K562 (cell line): ENCODE results near the gene AS3MT. TPM values are rescaled to one million over a fixed set of nuclear protein-coding genes. Genes with fewer than 3 reads are reported as not detected.
A peak's percentile ranks its signal among the peaks of the same experiment; 100 is the strongest.

Source experiments
- ATAC-seq: fragments of 200-7000 bp; cut with Tn5 transposase; 3 replicates; pipeline ENCODE4 v1.9.1; 2020; ENCODE audit warnings: moderate library complexity
- BruUV-seq: library from RNA; stranded (reverse); fragments of 400-500 nt; replicated peaks from 2 replicates; lab custom pipeline; 2021; lab: Mats Ljungman, UMichigan
- CTCF ChIA-PET: fragments of 300-600 bp; formaldehyde crosslinking; extraction: SDS; loops from one replicate; lab custom pipeline; 2021; ENCODE audit warnings: low intra/inter-chr PET ratio; lab: Yijun Ruan, JAX
- POLR2A ChIA-PET: fragments of 300-600, 350-650 bp; sonication (Branson Sonifier 250); formaldehyde crosslinking; extraction: SDS; loops from one replicate; lab custom pipeline; 2021; ENCODE audit warnings: antibody characterized with exemption, inconsistent platforms; lab: Yijun Ruan, JAX
- DNase-seq, 4 experiments: peaks; one replicate each; pipeline versions ENCODE4 v3.0.0 to v3.0.0-alpha.2; 2011 to 2018; ENCODE audit warnings: low spot score in 3 of 4, mixed read lengths in 3 of 4; ENCODE audit errors: extremely low read depth in 1 of 4
- FAIRE-seq: peaks from 2 replicates; lab custom pipeline; 2011; peaks lifted over from hg19 to GRCh38; lab: Jason Lieb, UNC
- H2AFZ ChIP-seq: 2 replicates; pipeline ENCODE4 v1.6.0; 2011; ENCODE audit warnings: low read depth, low read length, control low read depth, inconsistent platforms
- H3K27ac ChIP-seq: fragments of 200-600 bp; 3 replicates; pipeline ENCODE4 v1.8.0; 2011; ENCODE audit warnings: low read depth, mild to moderate bottlenecking, control low read depth, inconsistent platforms, low read length, moderate library complexity, mixed read lengths; ENCODE audit errors: extremely low read depth
- H3K27me3 ChIP-seq, 2 experiments: fragments of 300-600 bp in 1 of 2; 2 replicates in 1 of 2; 3 replicates in 1 of 2; pipeline versions ENCODE4 v1.6.0 to v1.8.0; 2011; ENCODE audit warnings: inconsistent platforms in 2 of 2, low read length in 2 of 2, mild to moderate bottlenecking in 1 of 2, mixed read lengths in 1 of 2, moderate library complexity in 1 of 2; ENCODE audit not compliant: control insufficient read depth in 2 of 2, insufficient read depth in 2 of 2
- H3K36me3 ChIP-seq: fragments of 300-600 bp; 3 replicates; pipeline ENCODE4 v1.8.0; 2011; ENCODE audit warnings: mild to moderate bottlenecking, low read length, inconsistent platforms; ENCODE audit not compliant: control insufficient read depth, insufficient read depth
- H3K4me1 ChIP-seq, 2 experiments: fragments of 200-600 bp in 1 of 2; replicated peaks in 1 of 2; 2 replicates in 1 of 2; 3 replicates in 1 of 2; pipeline versions ENCODE4 v1.5.1 to v1.8.0; 2011; ENCODE audit warnings: inconsistent platforms in 2 of 2, low read length in 2 of 2, mild to moderate bottlenecking in 1 of 2, mixed read lengths in 1 of 2, moderate library complexity in 1 of 2; ENCODE audit not compliant: control insufficient read depth in 2 of 2, insufficient read depth in 2 of 2
- H3K4me2 ChIP-seq: 2 replicates; pipeline ENCODE4 v1.6.1; 2011; ENCODE audit warnings: low read length, control low read depth, inconsistent platforms, mixed read lengths; ENCODE audit not compliant: insufficient read depth
- H3K4me3 ChIP-seq: fragments of 200-600 bp; sonication (generic), shearing (Covaris generic); 2 replicates; pipeline ENCODE4 v1.5.1; 2016; ENCODE audit warnings: control low read depth, inconsistent platforms
- H3K79me2 ChIP-seq: fragments of 200-600 bp; 3 replicates; pipeline ENCODE4 v1.8.0; 2011; ENCODE audit warnings: low read length, inconsistent platforms; ENCODE audit not compliant: control insufficient read depth, insufficient read depth
- H3K9ac ChIP-seq, 2 experiments: 2 replicates each; pipeline versions ENCODE4 v1.6.0 to v1.6.1; 2011; ENCODE audit warnings: low read depth in 2 of 2, low read length in 2 of 2, control low read depth in 1 of 2, inconsistent platforms in 1 of 2, mild to moderate bottlenecking in 1 of 2, mixed read lengths in 1 of 2; ENCODE audit not compliant: insufficient read depth in 1 of 2
- H3K9me1 ChIP-seq: one replicate; pipeline ENCODE4 v1.6.0; 2011; ENCODE audit warnings: inconsistent platforms, mild to moderate bottlenecking, low read length, moderate library complexity; ENCODE audit not compliant: control insufficient read depth, insufficient read depth
- H3K9me3 ChIP-seq: replicated peaks from 2 replicates; pipeline ENCODE4 v1.5.1; 2011; ENCODE audit warnings: low read depth, low read length, inconsistent platforms; ENCODE audit not compliant: control insufficient read depth, insufficient read depth
- H4K20me1 ChIP-seq: replicated peaks from 2 replicates; pipeline ENCODE4 v1.6.1; 2011; ENCODE audit warnings: low read length, inconsistent platforms, mixed read lengths; ENCODE audit not compliant: control insufficient read depth, insufficient read depth
- ARID1B ChIP-seq: fragments of 450-650 bp; IDR thresholded peaks from 2 replicates; pipeline ENCODE4 v1.6.1; 2016; ENCODE audit warnings: antibody characterized with exemption, mild to moderate bottlenecking, inconsistent platforms
- CBFA2T3 ChIP-seq: fragments of 450-650 bp; IDR thresholded peaks from 2 replicates; pipeline ENCODE4 v1.6.1; 2017
- DPF2 ChIP-seq: fragments of 450-650 bp; IDR thresholded peaks from 2 replicates; pipeline ENCODE4 v1.6.1; 2016
- ESRRA ChIP-seq: fragments of 450-650 bp; IDR thresholded peaks from 2 replicates; pipeline ENCODE4 v1.6.1; 2014; ENCODE audit warnings: low read depth, mild to moderate bottlenecking, moderate library complexity, borderline replicate concordance
- GATA2 ChIP-seq: sonication (generic); formaldehyde crosslinking; IDR thresholded peaks from 2 replicates; pipeline ENCODE4 v1.4.0; 2020; ENCODE audit warnings: mild to moderate bottlenecking, missing genetic modification reagents
- HDAC1 ChIP-seq, 2 experiments: fragments of 450-650 bp; IDR thresholded peaks; 2 replicates each; pipeline ENCODE4 v1.6.1; 2016 to 2017; ENCODE audit warnings: inconsistent platforms in 1 of 2, mild to moderate bottlenecking in 1 of 2, moderate library complexity in 1 of 2
- HNRNPUL1 ChIP-seq: fragments of 200-400 bp; formaldehyde crosslinking; IDR thresholded peaks from 2 replicates; pipeline ENCODE4 v1.6.1; 2017; ENCODE audit warnings: low read length
- KLF6 ChIP-seq: fragments of 250-450 bp; sonication (Bioruptor Pico); IDR thresholded peaks from 2 replicates; pipeline ENCODE4 v1.4.0; 2020; ENCODE audit warnings: mild to moderate bottlenecking, moderate library complexity, borderline replicate concordance
- L3MBTL2 ChIP-seq: fragments of 450-650 bp; IDR thresholded peaks from 2 replicates; pipeline ENCODE4 v1.6.1; 2016; ENCODE audit warnings: mild to moderate bottlenecking, moderate library complexity
- MCM5 ChIP-seq: fragments of 450-650 bp; IDR thresholded peaks from 2 replicates; pipeline ENCODE4 v1.6.1; 2016; ENCODE audit warnings: low read depth
- MTA2 ChIP-seq: fragments of 450-650 bp; IDR thresholded peaks from 2 replicates; pipeline ENCODE4 v1.6.1; 2016; ENCODE audit warnings: low read depth
- MYBL2 ChIP-seq, 2 experiments: fragments of 450-650 bp in 1 of 2; sonication (generic) in 1 of 2; formaldehyde crosslinking in 1 of 2; IDR thresholded peaks; 2 replicates each; pipeline versions ENCODE4 v1.6.1 to v1.8.1; 2017 to 2022; ENCODE audit warnings: borderline replicate concordance in 1 of 2, inconsistent platforms in 1 of 2, low read depth in 1 of 2, mild to moderate bottlenecking in 1 of 2, missing genetic modification reagents in 1 of 2, moderate library complexity in 1 of 2
- NCOR1 ChIP-seq: fragments of 450-650 bp; IDR thresholded peaks from 2 replicates; pipeline ENCODE4 v1.6.1; 2016; ENCODE audit warnings: mild to moderate bottlenecking, moderate library complexity
- NFXL1 ChIP-seq: fragments of 450-650 bp; formaldehyde crosslinking; IDR thresholded peaks from 2 replicates; pipeline ENCODE4 v1.4.0; 2021; ENCODE audit warnings: mild to moderate bottlenecking
- PKNOX1 ChIP-seq: fragments of 450-650 bp; IDR thresholded peaks from 2 replicates; pipeline ENCODE4 v1.6.1; 2016
- SMARCA4 ChIP-seq: fragments of 450-650 bp; IDR thresholded peaks from 2 replicates; pipeline ENCODE4 v1.6.1; 2016
- TEAD4 ChIP-seq, 2 experiments: sonication (generic) in 1 of 2; formaldehyde crosslinking in 1 of 2; IDR thresholded peaks; 2 replicates each; pipeline versions ENCODE4 v1.6.1 to v1.8.0; 2012 to 2022; ENCODE audit warnings: borderline replicate concordance in 1 of 2, inconsistent platforms in 1 of 2, low read length in 1 of 2, mild to moderate bottlenecking in 1 of 2, missing genetic modification reagents in 1 of 2
- ZEB2 ChIP-seq: fragments of 450-650 bp; IDR thresholded peaks from 2 replicates; pipeline ENCODE4 v1.6.1; 2016
- ZNF124 ChIP-seq: sonication (generic); formaldehyde crosslinking; IDR thresholded peaks from 2 replicates; pipeline ENCODE4 v1.8.1; 2022; ENCODE audit warnings: missing genetic modification reagents
- ZNF408 ChIP-seq: fragments of 250-450 bp; sonication (Bioruptor Pico); IDR thresholded peaks from 2 replicates; pipeline ENCODE4 v1.4.0; 2020; ENCODE audit warnings: low read depth, mild to moderate bottlenecking, moderate library complexity
- WGBS: fragments of 100-300 bp; shearing (Covaris generic); methylation state at CpG from one replicate; pipeline ENCODE4 v1.1.6; 2016; ENCODE audit warnings: low coverage, mixed read lengths; ENCODE audit not compliant: insufficient coverage; ENCODE audit errors: missing lambda C conversion rate; 5-methylcytosine and 5-hydroxymethylcytosine counted together
- in situ Hi-C: fragments of 300-500 bp; cut with MboI; formaldehyde crosslinking; loops from 4 replicates; pipeline ENCODE4 v1.15.0; 2018; ENCODE audit warnings: inconsistent platforms, mixed read lengths
- intact Hi-C: fragments of 100-400 bp; cut with micrococcal nuclease; formaldehyde crosslinking; loops from 2 replicates; pipeline ENCODE4 v1.14.2; 2022
- polyA plus RNA-seq, 8 experiments: library from polyadenylated mRNA; depleted of rRNA in 4 of 8; stranded (reverse) in 5 of 8; unstranded in 3 of 8; fragments of >200 nt; fragmentation: Nextera tagmentation in 2 of 8; fragmentation: Illumina TruSeq in 1 of 8; extraction: Ambion mirVana in 2 of 8; extraction: Trizol in 1 of 8; gene quantifications; 2 replicates each; pipeline versions ENCODE4 v1.2.1 to v1.2.3, GENCODE V29; 2011 to 2014; ENCODE audit warnings: inconsistent platforms in 1 of 8, missing spikeins in 1 of 8
- total RNA-seq, 7 experiments: library from RNA; depleted of rRNA in 6 of 7; stranded (reverse); fragments of >200 nt in 6 of 7; fragmentation: Illumina TruSeq in 2 of 7; extraction: Trizol in 2 of 7; gene quantifications; 2 replicates each; pipeline versions ENCODE4 v1.2.1 to v1.2.3, GENCODE V29; 2011 to 2021; ENCODE audit warnings: low replicate concordance in 1 of 7
- TF ChIP-seq, protein P1 (sequence below), 3 experiments: IDR thresholded peaks in 2 of 3; conservative IDR thresholded peaks in 1 of 3; 2 replicates each; pipeline ENCODE4 v1.5.1; 2011 to 2012; ENCODE audit warnings: low read length in 3 of 3, mild to moderate bottlenecking in 3 of 3, control low read depth in 2 of 3, improper control_type of control experiment in 1 of 3, inconsistent platforms in 1 of 3, low read depth in 1 of 3, mixed read lengths in 1 of 3, moderate library complexity in 1 of 3; ENCODE audit not compliant: insufficient read depth in 2 of 3

AS3MT gene
- total and polyA plus RNA-seq, 9 of the 15 experiments (the other 6 are each of a cell fraction or from before 2014, with no cell fraction given) = 0.04 to 0.33 (median 0.19) TPM; not detected in 2

- TF ChIP-seq MTA2 (no peak), MYBL2 (IDR thresholded peaks at IDR 0.05; ENCODE audit: low read depth) (no peak), MYBL2 (CRISPR knock-in tag; IDR thresholded peaks at IDR 0.05; ENCODE audit: borderline replicate concordance) (no peak), KLF6 (CRISPR knock-in tag) (no peak)
Measured at GRCh38 chr10:102946992-102947391, 77.7 kb downstream of the AS3MT start (continued).

- Histone ChIP-seq H4K20me1 (no peaks in the 10 kb centered on the region), H3K9ac (no peak overlapping the region), H3K4me3 (no peak overlapping the region), H3K4me1 (peaks cover 7 to 14% of the 10 kb centered on the region in 2 experiments), H3K27ac (no peak overlapping the region), H3K9me1 (no peaks in the 10 kb centered on the region), H3K79me2 (no peaks in the 10 kb centered on the region), H3K27me3 (no peaks in the 10 kb centered on the region), H3K4me2 (peak overlapping the region; percentile 49), H3K9me3 (no peaks in the 10 kb centered on the region), H2AFZ (no peak overlapping the region), H3K36me3 (no peaks in the 10 kb centered on the region)
- FAIRE-seq = peak; percentile 77
- ATAC-seq = peak; percentile 36; the same call in 2 of the 3 replicates
- peak in 3 of 4 experiments; percentile 17 to 29 (median 20) for DNase-seq
- ChIA-PET CTCF (no interaction called here), POLR2A (interaction anchor here (0.7 to 1.2 kb wide), 2 partner anchors 11 to 13 kb away, joined by 3 to 5 read pairs; no protein-coding TSS in a partner anchor)
- WGBS = 16% methylated on average over 4 of the region's 4 CpGs
- in situ Hi-C loops (no loop called here), intact Hi-C loops (no loop called here)
- BruUV-seq = no TSS peak
- TF ChIP-seq TEAD4 (IDR thresholded peaks at IDR 0.05; ENCODE audit: low read length) (0 out of 2 replicates have a peak, but pooled peaks have one; percentile 24), TEAD4 (CRISPR knock-in tag; IDR thresholded peaks at IDR 0.05; ENCODE audit: borderline replicate concordance) (no peak), GATA2 (CRISPR knock-in tag) (peak; percentile 28; the same call in 1 of the 2 replicates), HDAC1 (IDR thresholded peaks at IDR 0.05) (peak in 1 of 2 experiments; percentile 20; a peak in 1 of 4 replicates), NCOR1 (0 out of 2 replicates have a peak, but pooled peaks have one; percentile 10), ARID1B (peak; percentile 48; the same call in 1 of the 2 replicates), PKNOX1 (peak; percentile 31), SMARCA4 (0 out of 2 replicates have a peak, but pooled peaks have one; percentile 19), ZEB2 (0 out of 2 replicates have a peak, but pooled peaks have one; percentile 19), L3MBTL2 (0 out of 2 replicates have a peak, but pooled peaks have one; percentile 18), MCM5 (no peak), ZNF124 (CRISPR knock-in tag) (no peak), DPF2 (peak; percentile 50; the same call in 1 of the 2 replicates), ZNF408 (no peak), CBFA2T3 (peak; percentile 58), NFXL1 (CRISPR knock-in tag) (no peak), ESRRA (no peak), HNRNPUL1 (no peak)
- TF ChIP-seq, protein P1, sequence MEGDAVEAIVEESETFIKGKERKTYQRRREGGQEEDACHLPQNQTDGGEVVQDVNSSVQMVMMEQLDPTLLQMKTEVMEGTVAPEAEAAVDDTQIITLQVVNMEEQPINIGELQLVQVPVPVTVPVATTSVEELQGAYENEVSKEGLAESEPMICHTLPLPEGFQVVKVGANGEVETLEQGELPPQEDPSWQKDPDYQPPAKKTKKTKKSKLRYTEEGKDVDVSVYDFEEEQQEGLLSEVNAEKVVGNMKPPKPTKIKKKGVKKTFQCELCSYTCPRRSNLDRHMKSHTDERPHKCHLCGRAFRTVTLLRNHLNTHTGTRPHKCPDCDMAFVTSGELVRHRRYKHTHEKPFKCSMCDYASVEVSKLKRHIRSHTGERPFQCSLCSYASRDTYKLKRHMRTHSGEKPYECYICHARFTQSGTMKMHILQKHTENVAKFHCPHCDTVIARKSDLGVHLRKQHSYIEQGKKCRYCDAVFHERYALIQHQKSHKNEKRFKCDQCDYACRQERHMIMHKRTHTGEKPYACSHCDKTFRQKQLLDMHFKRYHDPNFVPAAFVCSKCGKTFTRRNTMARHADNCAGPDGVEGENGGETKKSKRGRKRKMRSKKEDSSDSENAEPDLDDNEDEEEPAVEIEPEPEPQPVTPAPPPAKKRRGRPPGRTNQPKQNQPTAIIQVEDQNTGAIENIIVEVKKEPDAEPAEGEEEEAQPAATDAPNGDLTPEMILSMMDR (IDR thresholded peaks at IDR 0.05 in 2 of 3, conservative IDR thresholded peaks at IDR 0.05 in 1 of 3; ENCODE audit: insufficient read depth in 2 of 3, low read depth in 1 of 3, low read length in 3 of 3) = no peak
Measured at GRCh38 chr10:102948176-102948575, 78.9 kb downstream of the AS3MT start.
